Embryonic facial prominence (tissue), 1 donor: Measurements from ENCODE around the gene SLAMF7.
A peak's percentile ranks its signal among the peaks of the same experiment; 100 is the strongest.
"Not testable (repeated sequence)": the region's sequence is repeated elsewhere in the genome, so short reads cannot be mapped to it uniquely, and the experiment has no call there.

Experiments used
- DNase-seq: peaks from one replicate; pipeline ENCODE4 v3.0.0-alpha.2; 2016; ENCODE audit errors: extremely low spot score

SLAMF7 gene

GRCh38 chr1:160720356-160721085 lies 18.5 kb upstream of the SLAMF7 start:
- DNase-seq: no peak

GRCh38 chr1:160721473-160721872 lies 17.6 kb upstream of the SLAMF7 start:
- no peak for DNase-seq

- DNase-seq: no peak
Measured at GRCh38 chr1:160722726-160723125, 16.3 kb upstream of the SLAMF7 start.

GRCh38 chr1:160723332-160723731 lies 15.7 kb upstream of the SLAMF7 start:
- no peak for DNase-seq

- no peak for DNase-seq
Measured at GRCh38 chr1:160724465-160725242, 14.4 kb upstream of the SLAMF7 start.

GRCh38 chr1:160726114-160726497 lies 12.9 kb upstream of the SLAMF7 start:
- DNase-seq: no peak

- DNase-seq: peak; percentile 39
Measured at GRCh38 chr1:160726498-160727315, 12.3 kb upstream of the SLAMF7 start.

GRCh38 chr1:160727316-160727640 lies 11.8 kb upstream of the SLAMF7 start:
- no peak for DNase-seq

GRCh38 chr1:160731564-160731963 lies 7.5 kb upstream of the SLAMF7 start:
- not testable (repeated sequence) for DNase-seq

- no peak for DNase-seq
Measured at GRCh38 chr1:160731990-160732389, 7.1 kb upstream of the SLAMF7 start.

- no peak for DNase-seq
Measured at GRCh38 chr1:160733898-160734297, 5.1 kb upstream of the SLAMF7 start.

- no peak for DNase-seq
Measured at GRCh38 chr1:160734301-160734700, 4.7 kb upstream of the SLAMF7 start.

- DNase-seq: no peak
Measured at GRCh38 chr1:160738271-160738670, 776 bp upstream of the SLAMF7 start.

GRCh38 chr1:160740133-160740688 lies 1.2 kb downstream of the SLAMF7 start:
- no peak for DNase-seq

GRCh38 chr1:160741092-160741501 lies 2.0 kb downstream of the SLAMF7 start:
- no peak for DNase-seq

- no peak for DNase-seq
Measured at GRCh38 chr1:160741612-160742348, 2.7 kb downstream of the SLAMF7 start.

- DNase-seq: no peak
Measured at GRCh38 chr1:160742428-160743127, 3.5 kb downstream of the SLAMF7 start.

- no peak for DNase-seq
Measured at GRCh38 chr1:160743266-160743665, 4.2 kb downstream of the SLAMF7 start.

GRCh38 chr1:160744199-160744851 lies 5.3 kb downstream of the SLAMF7 start:
- DNase-seq: no peak

- no peak for DNase-seq
Measured at GRCh38 chr1:160744852-160745520, 5.9 kb downstream of the SLAMF7 start.
